CD4-positive, alpha-beta T cell treated with Interferon alpha-2 for 1 hour (primary cell): ENCODE measurements around the gene TRPV4.

Experiments
- DNase-seq, 2 donors: peaks; one replicate each; pipeline ENCODE4 v3.0.0-alpha.2; 2020 to 2022

TRPV4 gene

DNA sequence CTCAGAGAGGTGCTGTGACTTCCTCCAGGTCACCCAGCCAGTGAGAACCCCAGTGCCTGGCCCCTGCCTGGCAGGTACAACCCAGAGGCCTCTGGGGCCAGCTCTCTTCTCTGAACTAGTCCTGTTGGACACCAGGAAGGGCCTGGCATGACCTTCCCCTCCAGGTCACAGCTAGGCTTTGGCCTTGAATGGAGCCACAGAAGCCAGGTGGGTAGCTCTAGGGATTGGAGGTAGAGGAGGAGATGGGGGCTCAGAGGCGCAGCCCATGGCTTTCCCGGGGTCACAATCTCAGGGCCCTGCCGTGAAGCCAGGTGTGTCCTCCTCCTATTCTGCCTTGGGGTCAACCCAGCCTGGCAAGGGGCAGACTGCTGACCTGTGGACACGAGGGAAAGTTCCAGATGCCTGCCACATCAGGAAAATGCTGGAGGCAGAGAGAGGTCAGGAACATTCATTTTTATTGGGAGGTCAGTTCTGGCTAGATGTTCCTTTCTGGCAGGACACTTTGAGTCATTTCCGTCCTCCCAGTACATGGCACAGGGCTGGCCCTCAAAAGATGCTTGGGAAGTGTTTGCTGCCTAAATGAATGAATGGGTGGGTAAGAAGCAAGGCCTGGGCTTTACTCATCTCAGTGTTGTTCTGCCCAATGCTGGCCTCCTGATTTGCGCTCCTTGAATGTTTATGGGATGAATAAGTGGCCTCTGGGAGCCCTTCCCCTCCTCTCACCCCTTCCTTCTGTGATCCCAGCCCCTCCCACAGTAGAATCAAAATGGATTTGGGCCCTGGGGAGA lies 94.1 kb downstream of the TRPV4 start:
- no peak for DNase-seq

DNA sequence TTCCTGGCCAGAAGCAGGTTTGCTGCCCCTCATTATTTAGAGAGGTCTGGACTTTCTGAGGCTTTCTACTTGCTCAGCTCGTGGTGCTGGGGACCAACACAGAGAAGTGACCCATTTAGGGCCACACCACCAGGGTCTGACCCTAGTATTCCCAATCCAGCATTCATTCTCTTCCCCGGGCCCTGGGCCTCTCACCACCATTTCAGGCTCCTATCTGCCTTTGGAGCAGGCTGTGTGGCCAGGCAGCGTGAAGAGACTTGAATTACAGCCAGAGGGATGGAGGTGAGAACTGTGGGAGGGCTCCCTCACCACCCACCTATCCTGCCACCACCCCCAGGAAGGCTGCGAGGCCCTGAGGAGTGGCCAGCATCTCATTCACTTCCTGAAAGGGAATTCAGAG lies 95.0 kb downstream of the TRPV4 start:
- no peak for DNase-seq

DNA sequence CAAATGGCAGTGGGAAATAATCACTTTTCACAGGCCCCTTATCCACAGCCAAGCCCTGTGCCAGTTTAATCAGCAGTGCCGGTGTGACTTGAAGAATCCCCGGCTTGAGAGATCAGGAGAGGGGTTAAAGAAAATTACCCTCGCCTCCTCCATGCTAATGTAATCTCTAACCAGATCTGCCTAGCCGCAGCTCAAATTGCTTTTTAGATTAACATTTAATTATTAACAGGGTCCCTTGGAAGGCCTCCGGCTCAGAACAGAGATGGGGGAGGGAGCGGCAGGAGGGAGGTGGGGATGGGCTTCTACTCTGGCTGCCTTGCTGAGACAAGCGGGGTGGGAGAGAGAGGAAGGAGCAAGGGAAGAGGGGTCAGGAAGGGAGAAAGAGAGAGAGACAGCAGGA lies 95.6 kb downstream of the TRPV4 start:
- no peak for DNase-seq

DNA sequence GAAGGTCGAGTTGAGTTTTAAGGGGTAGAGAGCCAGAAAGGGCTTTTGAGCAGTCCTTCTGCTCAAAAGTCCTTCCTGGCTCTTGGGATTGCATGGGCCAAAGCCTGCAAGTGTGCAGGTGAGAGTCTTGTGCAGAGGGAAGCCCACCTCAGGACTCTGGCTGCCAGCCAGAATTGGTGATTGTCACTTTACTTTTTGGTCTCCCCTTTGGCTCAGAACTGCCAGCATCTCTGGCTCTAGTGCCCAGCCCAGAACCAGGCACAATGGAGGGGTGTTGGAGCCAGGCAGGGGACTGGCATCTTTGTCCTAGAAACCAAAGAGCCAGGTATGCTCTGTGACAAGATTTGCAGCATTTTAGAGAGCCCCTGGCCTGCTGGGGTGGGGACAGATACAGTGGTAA lies 96.1 kb downstream of the TRPV4 start:
- DNase-seq = no peak

DNA sequence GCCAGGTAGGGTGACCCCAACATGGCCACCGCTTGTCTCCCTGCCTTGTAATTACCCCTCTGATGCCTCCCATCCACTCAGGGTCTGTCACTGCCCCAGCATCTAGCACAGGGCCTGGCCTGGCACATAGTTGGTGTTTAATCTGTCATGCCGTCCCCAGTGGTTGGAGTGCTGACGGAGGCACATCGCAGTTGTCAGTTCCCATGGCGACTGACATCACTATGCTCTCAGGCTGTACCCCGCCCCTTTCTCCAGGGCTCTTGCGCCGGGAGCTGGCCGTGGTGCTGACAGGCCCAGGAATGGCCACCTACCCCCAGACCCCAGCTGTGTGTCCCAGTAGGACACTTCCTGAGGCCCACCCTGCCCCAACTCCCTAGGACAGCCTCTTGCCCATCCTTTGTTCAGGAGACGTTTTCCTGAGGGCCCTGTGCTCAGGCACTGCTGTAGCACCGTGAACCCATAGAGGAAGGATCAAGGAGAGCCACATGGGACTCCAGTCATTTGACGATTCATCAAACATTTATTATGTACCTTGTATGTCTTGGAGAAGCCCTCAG lies 96.6 kb downstream of the TRPV4 start:
- no peak for DNase-seq

DNA sequence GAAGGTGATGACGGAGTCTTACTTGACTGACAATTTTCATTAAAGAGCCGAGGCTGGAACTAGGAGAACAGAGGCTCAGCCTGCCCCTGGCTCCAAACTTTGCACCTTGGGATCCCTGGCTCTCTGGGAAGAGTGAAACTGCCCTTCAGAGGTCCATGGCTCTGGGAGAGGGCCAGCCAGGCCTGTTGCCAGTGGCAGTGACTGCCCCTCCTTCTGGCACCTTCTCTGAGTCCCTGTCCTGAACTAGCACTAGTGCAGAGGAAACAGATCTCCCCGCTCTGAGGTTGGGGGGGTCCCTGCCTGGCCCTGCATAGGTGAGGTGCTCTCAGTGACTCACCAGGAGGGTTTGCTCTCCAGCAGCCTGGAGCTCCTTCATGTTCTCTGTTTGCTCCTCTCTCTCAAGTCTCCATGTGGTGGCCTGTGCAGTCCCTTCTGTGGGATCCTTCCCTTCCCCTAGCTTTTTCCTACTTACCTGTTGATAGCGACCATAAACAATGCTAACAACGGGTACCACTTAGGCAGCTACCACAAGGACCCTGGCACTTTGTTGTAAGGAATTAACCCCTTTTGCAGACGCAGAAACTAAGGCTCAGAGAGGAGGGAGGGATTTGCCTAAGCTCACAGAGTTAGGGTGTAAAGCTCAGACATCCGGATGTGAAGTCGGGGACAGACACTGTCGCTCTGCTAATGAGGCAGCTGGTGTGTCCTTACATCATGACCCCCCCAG lies 97.2 kb downstream of the TRPV4 start:
- DNase-seq = no peak

DNA sequence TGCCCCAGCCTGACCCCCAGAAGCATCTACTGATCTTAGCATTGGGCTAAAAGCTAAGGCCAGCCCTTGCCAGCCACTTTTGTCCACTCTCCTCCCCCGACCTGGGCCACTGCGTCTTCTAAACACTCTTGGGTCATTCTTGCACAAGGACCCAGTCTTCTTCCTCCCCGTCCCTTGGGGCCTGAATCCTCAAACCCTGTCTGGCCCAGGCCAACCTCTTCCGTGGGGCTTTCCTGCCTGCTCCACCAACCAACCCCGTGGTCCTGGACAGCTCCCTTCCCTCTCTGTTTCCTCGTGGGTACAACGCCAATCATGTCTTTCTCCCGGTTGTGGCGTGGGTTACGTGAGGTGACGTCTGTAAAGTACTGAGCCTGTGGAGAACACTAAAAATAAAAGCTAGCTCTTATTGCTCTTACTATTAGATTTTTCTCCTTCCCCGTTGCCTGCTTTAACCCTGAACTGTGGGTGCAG lies 98.1 kb downstream of the TRPV4 start:
- no peak for DNase-seq

DNA sequence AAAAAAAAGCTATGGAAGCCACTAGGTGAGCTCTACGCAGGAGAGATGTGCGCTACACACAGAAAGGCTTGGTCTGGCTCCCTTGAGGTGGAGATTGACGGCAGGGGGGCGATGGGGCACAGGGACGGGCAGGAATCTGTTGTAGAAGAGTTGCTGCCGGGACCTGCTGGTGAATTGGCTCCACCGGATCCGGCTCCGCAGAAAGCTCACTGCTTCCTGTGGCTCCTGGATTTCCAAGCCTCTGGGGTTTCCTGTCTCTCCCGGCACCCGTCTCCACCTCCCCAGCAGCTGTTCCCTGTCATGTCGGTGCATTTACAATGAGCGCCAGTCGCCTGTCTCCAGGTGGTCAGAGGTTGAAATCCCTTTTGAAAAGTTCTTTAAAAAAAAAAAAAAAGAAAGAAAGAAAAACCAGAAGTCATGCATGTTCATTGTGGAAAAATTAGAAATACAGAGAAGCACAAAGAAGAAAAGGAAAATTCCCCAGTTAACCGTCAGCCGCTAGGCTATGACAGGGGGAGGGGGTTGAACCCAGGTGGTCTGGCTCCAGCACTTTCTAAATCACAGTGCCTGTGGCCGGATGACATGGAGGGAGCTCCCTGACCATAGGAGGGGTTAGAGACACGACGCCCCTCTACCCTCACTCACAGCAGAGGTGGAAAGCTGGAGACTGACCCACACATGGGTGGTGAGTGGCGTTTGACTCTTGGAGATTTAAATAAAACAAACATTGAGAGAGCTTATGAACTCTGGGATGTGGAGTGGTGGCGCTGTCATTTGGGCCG lies 98.8 kb downstream of the TRPV4 start:
- no peak for DNase-seq
